ENCODE measurements around the gene APBA2.

APBA2 gene

GRCh38 chr15:29065571-29065970 lies 179.8 kb downstream of the APBA2 start:
- no peaks in the 10 kb centered on the region for H3F3A ChIP-seq (ENCODE audit: insufficient read depth, low read length)
- no peak overlapping the region for H3K4me2 ChIP-seq (ENCODE audit: low read length)
- H3K9me2 ChIP-seq (ENCODE audit: low read depth, low read length): no peaks in the 10 kb centered on the region
- no peaks in the 10 kb centered on the region; the same call in 1 of the 2 replicates for H3K27me3 ChIP-seq (ENCODE audit: insufficient read depth, low read length)
- H3K4me1 ChIP-seq (ENCODE audit: insufficient read depth, low read length, severe bottlenecking): no peaks in the 10 kb centered on the region
- H3K9ac ChIP-seq (ENCODE audit: low read length): no peak overlapping the region
- H2AFZ ChIP-seq (ENCODE audit: low read length): no peak overlapping the region
- H3K27ac ChIP-seq (ENCODE audit: low read depth, low read length, poor library complexity, severe bottlenecking): no peak overlapping the region
- TF ChIP-seq CTCF (IDR thresholded peaks at IDR 0.05; ENCODE audit: low read length): no peak
- TF ChIP-seq EZH2 (IDR thresholded peaks at IDR 0.05; ENCODE audit: borderline replicate concordance, low read length): no peak
- no peaks in the 10 kb centered on the region for H3K36me3 ChIP-seq (ENCODE audit: insufficient read depth, low read length)
- H3K79me2 ChIP-seq (ENCODE audit: insufficient read depth, low read length): no peaks in the 10 kb centered on the region
- no peaks in the 10 kb centered on the region for H4K20me1 ChIP-seq (ENCODE audit: insufficient read depth, low read length)
- no peak overlapping the region for H3K4me3 ChIP-seq (ENCODE audit: low read depth, low read length, poor library complexity, severe bottlenecking)
- H3K9me3 ChIP-seq (ENCODE audit: low read length): no peaks in the 10 kb centered on the region

- Histone ChIP-seq H2AFZ (ENCODE audit: low read length) (no peak overlapping the region), H3K9ac (ENCODE audit: low read length) (no peak overlapping the region), H3F3A (ENCODE audit: insufficient read depth, low read length) (no peaks in the 10 kb centered on the region), H3K36me3 (ENCODE audit: insufficient read depth, low read length) (no peaks in the 10 kb centered on the region), H3K4me2 (ENCODE audit: low read length) (no peak overlapping the region), H3K4me1 (ENCODE audit: insufficient read depth, low read length, severe bottlenecking) (no peaks in the 10 kb centered on the region), H3K9me2 (ENCODE audit: low read depth, low read length) (no peaks in the 10 kb centered on the region), H3K9me3 (ENCODE audit: low read length) (no peaks in the 10 kb centered on the region), H3K27me3 (ENCODE audit: insufficient read depth, low read length) (no peaks in the 10 kb centered on the region; the same call in 1 of the 2 replicates), H3K79me2 (ENCODE audit: insufficient read depth, low read length) (no peaks in the 10 kb centered on the region), H4K20me1 (ENCODE audit: insufficient read depth, low read length) (no peaks in the 10 kb centered on the region), H3K27ac (ENCODE audit: low read depth, low read length, poor library complexity, severe bottlenecking) (no peak overlapping the region), H3K4me3 (ENCODE audit: low read depth, low read length, poor library complexity, severe bottlenecking) (no peak overlapping the region)
- TF ChIP-seq EZH2 (IDR thresholded peaks at IDR 0.05; ENCODE audit: borderline replicate concordance, low read length) (no peak), CTCF (IDR thresholded peaks at IDR 0.05; ENCODE audit: low read length) (no peak)
Observed at GRCh38 chr15:29066310-29066709, 180.5 kb downstream of the APBA2 start.

- Histone ChIP-seq H3K9me3 (ENCODE audit: low read length) (no peaks in the 10 kb centered on the region), H3F3A (ENCODE audit: insufficient read depth, low read length) (no peaks in the 10 kb centered on the region), H3K4me2 (ENCODE audit: low read length) (no peak overlapping the region), H3K4me1 (ENCODE audit: insufficient read depth, low read length, severe bottlenecking) (no peaks in the 10 kb centered on the region), H3K4me3 (ENCODE audit: low read depth, low read length, poor library complexity, severe bottlenecking) (no peak overlapping the region), H3K9ac (ENCODE audit: low read length) (no peak overlapping the region), H3K36me3 (ENCODE audit: insufficient read depth, low read length) (no peaks in the 10 kb centered on the region), H3K9me2 (ENCODE audit: low read depth, low read length) (no peaks in the 10 kb centered on the region), H3K27ac (ENCODE audit: low read depth, low read length, poor library complexity, severe bottlenecking) (no peak overlapping the region), H3K27me3 (ENCODE audit: insufficient read depth, low read length) (no peaks in the 10 kb centered on the region; the same call in 1 of the 2 replicates), H2AFZ (ENCODE audit: low read length) (no peak overlapping the region), H4K20me1 (ENCODE audit: insufficient read depth, low read length) (no peaks in the 10 kb centered on the region), H3K79me2 (ENCODE audit: insufficient read depth, low read length) (no peaks in the 10 kb centered on the region)
- TF ChIP-seq CTCF (IDR thresholded peaks at IDR 0.05; ENCODE audit: low read length): no peak
- TF ChIP-seq EZH2 (IDR thresholded peaks at IDR 0.05; ENCODE audit: borderline replicate concordance, low read length): no peak
Observed at GRCh38 chr15:29066838-29067237, 181.1 kb downstream of the APBA2 start.

All from OCI-LY1 (cell line).